ENCODE results near the gene OTX1. TPM values are rescaled to one million over a fixed set of nuclear protein-coding genes. Genes with fewer than 3 reads are reported as not detected.

The OTX1 gene
- total and polyA plus RNA-seq, 10 of the 15 experiments (the other 5 are each of a cell fraction or from before 2014, with no cell fraction given) = 0.04 to 0.67 (median 0.23) TPM; not detected in 2

DNA sequence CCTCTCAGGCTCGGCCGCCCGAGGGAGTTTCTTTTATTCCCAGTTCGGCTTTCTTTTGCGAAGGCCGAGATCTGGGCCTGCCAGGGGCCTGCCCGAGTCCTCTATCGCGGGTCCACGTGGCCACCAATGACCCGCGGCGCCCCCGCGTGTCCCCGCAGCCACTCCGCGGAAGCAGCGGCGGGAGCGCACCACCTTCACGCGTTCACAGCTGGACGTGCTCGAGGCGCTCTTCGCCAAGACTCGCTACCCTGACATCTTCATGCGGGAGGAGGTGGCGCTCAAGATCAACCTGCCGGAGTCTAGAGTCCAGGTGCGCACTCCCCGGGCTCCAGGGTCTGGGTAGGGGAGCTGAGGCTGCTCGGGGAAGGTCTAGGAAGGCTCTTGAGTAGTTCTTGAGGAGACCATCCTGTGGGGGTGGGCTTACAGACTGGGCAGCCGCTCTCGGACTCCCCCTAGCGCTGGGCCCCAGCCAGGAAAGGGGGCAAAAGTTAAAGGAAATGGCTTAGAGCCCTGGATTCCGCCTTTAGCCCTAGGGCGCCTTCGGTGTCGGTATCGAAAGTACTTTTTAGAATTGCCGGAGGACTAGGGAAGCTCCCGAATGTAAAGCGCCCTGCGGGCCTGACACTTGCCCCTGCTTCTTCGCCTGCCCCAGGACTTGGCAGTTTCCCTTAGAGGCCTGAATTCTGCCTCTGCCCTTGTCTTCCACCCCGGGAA lies 3.4 kb downstream of the OTX1 start:
- Histone ChIP-seq H3K79me2 (ENCODE audit: control insufficient read depth, insufficient read depth, low read length) (no peaks in the 10 kb centered on the region), H3K27me3 (replicated peaks in 1 of 2; ENCODE audit: control insufficient read depth in 2 of 2, insufficient read depth in 2 of 2, low read length in 1 of 2) (peaks cover 5 to 25% of the 10 kb centered on the region in 2 experiments), H3K27ac (ENCODE audit: control insufficient read depth, insufficient read depth) (no peak overlapping the region), H4K20me1 (ENCODE audit: control insufficient read depth, insufficient read depth) (no peaks in the 10 kb centered on the region), H3K9me3 (replicated peaks; ENCODE audit: control insufficient read depth, insufficient read depth, low read length) (no peaks in the 10 kb centered on the region; the same call in 2 of the 3 replicates), H3K4me1 (ENCODE audit: control insufficient read depth, insufficient read depth, low read length) (peaks cover 10% of the 10 kb centered on the region), H3K9ac (ENCODE audit: control insufficient read depth, insufficient read depth, low read length) (no peak overlapping the region), H3K4me2 (ENCODE audit: control insufficient read depth, insufficient read depth) (peak overlapping the region; percentile 75), H3K36me3 (ENCODE audit: control insufficient read depth in 2 of 2, insufficient read depth in 2 of 2, low read length in 1 of 2) (no peaks in the 10 kb centered on the region; a peak in 1 of 4 replicates), H2AFZ (ENCODE audit: control insufficient read depth, low read depth, low read length) (peak overlapping the region; percentile 59; the same call in 1 of the 2 replicates), H3K4me3 (peak overlapping the region; percentile 37)
- FAIRE-seq (no peak), ATAC-seq (no peak), DNase-seq (ENCODE audit: low read depth, low spot score) (no peak)
- CTCF ChIA-PET = interaction anchor here (0.8 to 2.9 kb wide), 5 partner anchors 38 to 632 kb away, joined by 3 to 7 read pairs (median 3); no protein-coding TSS in a partner anchor
- POLR2A ChIA-PET = no interaction called here
- 24% methylated on average over 45 of the region's 48 CpGs for WGBS (ENCODE audit: insufficient coverage, insufficient replicate concordance, low lambda C conversion rate, missing lambda C conversion rate)
- in situ Hi-C loops (cut with MboI) = no loop called here
- TF ChIP-seq YY1 (IDR thresholded peaks at IDR 0.05; ENCODE audit: low read depth, low read length) (0 out of 2 replicates have a peak, but pooled peaks have one; percentile 22), CBX5 (IDR thresholded peaks at IDR 0.05; ENCODE audit: low read depth) (0 out of 2 replicates have a peak, but pooled peaks have one; percentile 23)
- TF ChIP-seq, protein P1, sequence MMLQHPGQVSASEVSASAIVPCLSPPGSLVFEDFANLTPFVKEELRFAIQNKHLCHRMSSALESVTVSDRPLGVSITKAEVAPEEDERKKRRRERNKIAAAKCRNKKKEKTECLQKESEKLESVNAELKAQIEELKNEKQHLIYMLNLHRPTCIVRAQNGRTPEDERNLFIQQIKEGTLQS (IDR thresholded peaks at IDR 0.05; ENCODE audit: borderline replicate concordance, extremely low read depth, low read depth, low read length) = no peak
- TF ChIP-seq, protein P2, sequence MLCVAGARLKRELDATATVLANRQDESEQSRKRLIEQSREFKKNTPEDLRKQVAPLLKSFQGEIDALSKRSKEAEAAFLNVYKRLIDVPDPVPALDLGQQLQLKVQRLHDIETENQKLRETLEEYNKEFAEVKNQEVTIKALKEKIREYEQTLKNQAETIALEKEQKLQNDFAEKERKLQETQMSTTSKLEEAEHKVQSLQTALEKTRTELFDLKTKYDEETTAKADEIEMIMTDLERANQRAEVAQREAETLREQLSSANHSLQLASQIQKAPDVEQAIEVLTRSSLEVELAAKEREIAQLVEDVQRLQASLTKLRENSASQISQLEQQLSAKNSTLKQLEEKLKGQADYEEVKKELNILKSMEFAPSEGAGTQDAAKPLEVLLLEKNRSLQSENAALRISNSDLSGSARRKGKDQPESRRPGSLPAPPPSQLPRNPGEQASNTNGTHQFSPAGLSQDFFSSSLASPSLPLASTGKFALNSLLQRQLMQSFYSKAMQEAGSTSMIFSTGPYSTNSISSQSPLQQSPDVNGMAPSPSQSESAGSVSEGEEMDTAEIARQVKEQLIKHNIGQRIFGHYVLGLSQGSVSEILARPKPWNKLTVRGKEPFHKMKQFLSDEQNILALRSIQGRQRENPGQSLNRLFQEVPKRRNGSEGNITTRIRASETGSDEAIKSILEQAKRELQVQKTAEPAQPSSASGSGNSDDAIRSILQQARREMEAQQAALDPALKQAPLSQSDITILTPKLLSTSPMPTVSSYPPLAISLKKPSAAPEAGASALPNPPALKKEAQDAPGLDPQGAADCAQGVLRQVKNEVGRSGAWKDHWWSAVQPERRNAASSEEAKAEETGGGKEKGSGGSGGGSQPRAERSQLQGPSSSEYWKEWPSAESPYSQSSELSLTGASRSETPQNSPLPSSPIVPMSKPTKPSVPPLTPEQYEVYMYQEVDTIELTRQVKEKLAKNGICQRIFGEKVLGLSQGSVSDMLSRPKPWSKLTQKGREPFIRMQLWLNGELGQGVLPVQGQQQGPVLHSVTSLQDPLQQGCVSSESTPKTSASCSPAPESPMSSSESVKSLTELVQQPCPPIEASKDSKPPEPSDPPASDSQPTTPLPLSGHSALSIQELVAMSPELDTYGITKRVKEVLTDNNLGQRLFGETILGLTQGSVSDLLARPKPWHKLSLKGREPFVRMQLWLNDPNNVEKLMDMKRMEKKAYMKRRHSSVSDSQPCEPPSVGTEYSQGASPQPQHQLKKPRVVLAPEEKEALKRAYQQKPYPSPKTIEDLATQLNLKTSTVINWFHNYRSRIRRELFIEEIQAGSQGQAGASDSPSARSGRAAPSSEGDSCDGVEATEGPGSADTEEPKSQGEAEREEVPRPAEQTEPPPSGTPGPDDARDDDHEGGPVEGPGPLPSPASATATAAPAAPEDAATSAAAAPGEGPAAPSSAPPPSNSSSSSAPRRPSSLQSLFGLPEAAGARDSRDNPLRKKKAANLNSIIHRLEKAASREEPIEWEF (IDR thresholded peaks at IDR 0.05; ENCODE audit: insufficient replicate concordance, low read depth, low read length) = no peak
- TF ChIP-seq, protein P3, sequence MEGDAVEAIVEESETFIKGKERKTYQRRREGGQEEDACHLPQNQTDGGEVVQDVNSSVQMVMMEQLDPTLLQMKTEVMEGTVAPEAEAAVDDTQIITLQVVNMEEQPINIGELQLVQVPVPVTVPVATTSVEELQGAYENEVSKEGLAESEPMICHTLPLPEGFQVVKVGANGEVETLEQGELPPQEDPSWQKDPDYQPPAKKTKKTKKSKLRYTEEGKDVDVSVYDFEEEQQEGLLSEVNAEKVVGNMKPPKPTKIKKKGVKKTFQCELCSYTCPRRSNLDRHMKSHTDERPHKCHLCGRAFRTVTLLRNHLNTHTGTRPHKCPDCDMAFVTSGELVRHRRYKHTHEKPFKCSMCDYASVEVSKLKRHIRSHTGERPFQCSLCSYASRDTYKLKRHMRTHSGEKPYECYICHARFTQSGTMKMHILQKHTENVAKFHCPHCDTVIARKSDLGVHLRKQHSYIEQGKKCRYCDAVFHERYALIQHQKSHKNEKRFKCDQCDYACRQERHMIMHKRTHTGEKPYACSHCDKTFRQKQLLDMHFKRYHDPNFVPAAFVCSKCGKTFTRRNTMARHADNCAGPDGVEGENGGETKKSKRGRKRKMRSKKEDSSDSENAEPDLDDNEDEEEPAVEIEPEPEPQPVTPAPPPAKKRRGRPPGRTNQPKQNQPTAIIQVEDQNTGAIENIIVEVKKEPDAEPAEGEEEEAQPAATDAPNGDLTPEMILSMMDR (IDR thresholded peaks at IDR 0.05 in 2 of 3, conservative IDR thresholded peaks at IDR 0.05 in 1 of 3; ENCODE audit: control insufficient read depth in 2 of 3, extremely low read depth in 1 of 3, insufficient read depth in 1 of 3, low read depth in 3 of 3, low read length in 3 of 3) = peak; percentile 45 to 78 (median 52)
- SMC1A ChIA-PET (ENCODE audit: uncharacterized antibody, unreplicated experiment) = no interaction called here
- RAD21 ChIA-PET (ENCODE audit: unreplicated experiment) = no interaction called here
- intact Hi-C loops (cut with micrococcal nuclease; ENCODE audit: unreplicated experiment) = loop anchor here (10.0 kb wide), 2 partner anchors 269 to 599 kb away; no protein-coding TSS in a partner anchor
- no TSS peak for BruUV-seq (replicated peaks)
